HepG2 (cell line): ENCODE results near the gene SF3B6. TPM values are rescaled to one million over a fixed set of nuclear protein-coding genes. Genes with fewer than 3 reads are reported as not detected.

Source experiments
- ARNT2 ChIP-seq: sonication (generic); formaldehyde crosslinking; IDR thresholded peaks from 2 replicates; pipeline ENCODE4 v1.8.0; 2022; ENCODE audit warnings: mild to moderate bottlenecking, low read depth, missing genetic modification reagents, moderate library complexity
- CREB1 ChIP-seq, 2 experiments: fragments of 450-650 bp in 1 of 2; IDR thresholded peaks; 2 replicates each; pipeline ENCODE4 v1.6.1; 2016 to 2017; ENCODE audit warnings: control low read depth in 1 of 2, mild to moderate bottlenecking in 1 of 2, missing compliant biosample characterization in 1 of 2, missing genetic modification characterization in 1 of 2
- DR1 ChIP-seq: sonication (generic); formaldehyde crosslinking; IDR thresholded peaks from 2 replicates; pipeline ENCODE4 v1.8.0; 2021; ENCODE audit warnings: mild to moderate bottlenecking, missing genetic modification reagents, inconsistent platforms
- ESRRA ChIP-seq: sonication (generic); formaldehyde crosslinking; IDR thresholded peaks from 2 replicates; pipeline ENCODE4 v1.5.1; 2020; ENCODE audit warnings: mild to moderate bottlenecking, low read depth, missing genetic modification reagents
- FLYWCH1 ChIP-seq: sonication (generic); formaldehyde crosslinking; IDR thresholded peaks from 2 replicates; pipeline ENCODE4 v1.8.1; 2023; ENCODE audit warnings: mild to moderate bottlenecking, missing genetic modification reagents
- HDAC2 ChIP-seq: sonication (generic); formaldehyde crosslinking; IDR thresholded peaks from 2 replicates; pipeline ENCODE4 v1.4.0; 2020; ENCODE audit warnings: missing genetic modification reagents
- KAT7 ChIP-seq: IDR thresholded peaks from 2 replicates; pipeline ENCODE4 v1.6.1; 2018; ENCODE audit warnings: borderline replicate concordance, missing compliant biosample characterization
- MTF1 ChIP-seq: sonication (generic); formaldehyde crosslinking; IDR thresholded peaks from 2 replicates; pipeline ENCODE4 v1.5.0; 2020; ENCODE audit warnings: missing genetic modification reagents
- RBAK ChIP-seq: sonication (generic); formaldehyde crosslinking; IDR thresholded peaks from 2 replicates; pipeline ENCODE4 v1.5.1; 2020; ENCODE audit warnings: mild to moderate bottlenecking, missing genetic modification reagents
- REXO4 ChIP-seq: sonication (generic); formaldehyde crosslinking; IDR thresholded peaks from 2 replicates; pipeline ENCODE4 v1.8.0; 2022; ENCODE audit warnings: missing genetic modification reagents, mild to moderate bottlenecking, borderline replicate concordance
- SAFB2 ChIP-seq: sonication (generic); formaldehyde crosslinking; IDR thresholded peaks from 2 replicates; pipeline ENCODE4 v1.5.1; 2020; ENCODE audit warnings: missing genetic modification reagents, low read depth, mild to moderate bottlenecking, borderline replicate concordance
- SATB2 ChIP-seq: sonication (generic); formaldehyde crosslinking; IDR thresholded peaks from 2 replicates; pipeline ENCODE4 v1.5.0; 2020; ENCODE audit warnings: missing genetic modification reagents
- ZKSCAN1 ChIP-seq: fragments of 150-350 bp; IDR thresholded peaks from 2 replicates; pipeline ENCODE4 v1.6.1; 2014; ENCODE audit warnings: low read length
- ZMAT3 ChIP-seq: sonication (generic); formaldehyde crosslinking; conservative IDR thresholded peaks from 2 replicates; pipeline ENCODE4 v1.7.0; 2021; ENCODE audit warnings: missing genetic modification reagents
- ZNF10 ChIP-seq: sonication (generic); formaldehyde crosslinking; IDR thresholded peaks from 2 replicates; pipeline ENCODE4 v1.4.0; 2020; ENCODE audit warnings: mild to moderate bottlenecking, low read depth, missing genetic modification reagents, borderline replicate concordance
- ZNF260 ChIP-seq: sonication (generic); formaldehyde crosslinking; IDR thresholded peaks from 2 replicates; pipeline ENCODE4 v1.4.0; 2020; ENCODE audit warnings: missing genetic modification reagents, low read depth, mild to moderate bottlenecking, borderline replicate concordance
- ZNF292 ChIP-seq: sonication (generic); formaldehyde crosslinking; IDR thresholded peaks from 2 replicates; pipeline ENCODE4 v1.8.1; 2022; ENCODE audit warnings: mild to moderate bottlenecking, low read depth, missing genetic modification reagents, borderline replicate concordance
- ZNF331 ChIP-seq: sonication (generic); formaldehyde crosslinking; IDR thresholded peaks from 2 replicates; pipeline ENCODE4 v1.4.0; 2020; ENCODE audit warnings: missing genetic modification reagents
- ZNF484 ChIP-seq: sonication (generic); formaldehyde crosslinking; IDR thresholded peaks from 2 replicates; pipeline ENCODE4 v1.5.1; 2020; ENCODE audit warnings: mild to moderate bottlenecking, low read depth, missing genetic modification reagents, borderline replicate concordance
- ZNF562 ChIP-seq: sonication (generic); formaldehyde crosslinking; IDR thresholded peaks from 2 replicates; pipeline ENCODE4 v1.8.0; 2022; ENCODE audit warnings: missing genetic modification reagents, borderline replicate concordance
- ZNF563 ChIP-seq: sonication (generic); formaldehyde crosslinking; IDR thresholded peaks from 2 replicates; pipeline ENCODE4 v1.8.0; 2022; ENCODE audit warnings: mild to moderate bottlenecking, moderate library complexity, missing genetic modification reagents
- ZNF776 ChIP-seq: sonication (generic); formaldehyde crosslinking; IDR thresholded peaks from 2 replicates; pipeline ENCODE4 v1.4.0; 2020; ENCODE audit warnings: mild to moderate bottlenecking, missing genetic modification reagents
- ZSCAN22 ChIP-seq: sonication (generic); formaldehyde crosslinking; IDR thresholded peaks from 2 replicates; pipeline ENCODE4 v1.4.0; 2020; ENCODE audit warnings: mild to moderate bottlenecking, missing genetic modification reagents
- polyA plus RNA-seq, 8 experiments: library from polyadenylated mRNA; depleted of rRNA in 3 of 8; stranded (reverse) in 7 of 8; unstranded in 1 of 8; fragments of >200 nt; fragmentation: Illumina TruSeq in 4 of 8; extraction: Trizol in 4 of 8; gene quantifications; 2 replicates each; pipeline versions ENCODE4 v1.2.1 to v1.2.3, GENCODE V29; 2011 to 2016; ENCODE audit warnings: low read depth in 4 of 8, missing spikeins in 1 of 8, mixed read lengths in 1 of 8; ENCODE audit not compliant: insufficient read depth in 1 of 8
- total RNA-seq, 5 experiments: library from RNA; depleted of rRNA; stranded (reverse); fragments of >200 nt; fragmentation: Illumina TruSeq; extraction: Trizol; gene quantifications; 2 replicates each; pipeline ENCODE4 v1.2.3, GENCODE V29; 2016; ENCODE audit warnings: low read depth in 1 of 5
- TF ChIP-seq, protein P1 (sequence below): sonication (generic); formaldehyde crosslinking; IDR thresholded peaks from 2 replicates; pipeline ENCODE4 v1.5.0; 2020; ENCODE audit warnings: missing genetic modification reagents
- TF ChIP-seq, protein P2 (sequence below): sonication (generic); formaldehyde crosslinking; IDR thresholded peaks from 2 replicates; pipeline ENCODE4 v1.5.1; 2020; ENCODE audit warnings: missing genetic modification reagents, mild to moderate bottlenecking, borderline replicate concordance
- TF ChIP-seq, protein P3 (sequence below): sonication (generic); formaldehyde crosslinking; IDR thresholded peaks from 2 replicates; pipeline ENCODE4 v1.4.0; 2020; ENCODE audit warnings: mild to moderate bottlenecking, missing genetic modification reagents

SF3B6 gene
- total and polyA plus RNA-seq, 2 of the 13 experiments (the other 11 are each of a cell fraction or from before 2014, with no cell fraction given): 177 to 182 TPM

DNA sequence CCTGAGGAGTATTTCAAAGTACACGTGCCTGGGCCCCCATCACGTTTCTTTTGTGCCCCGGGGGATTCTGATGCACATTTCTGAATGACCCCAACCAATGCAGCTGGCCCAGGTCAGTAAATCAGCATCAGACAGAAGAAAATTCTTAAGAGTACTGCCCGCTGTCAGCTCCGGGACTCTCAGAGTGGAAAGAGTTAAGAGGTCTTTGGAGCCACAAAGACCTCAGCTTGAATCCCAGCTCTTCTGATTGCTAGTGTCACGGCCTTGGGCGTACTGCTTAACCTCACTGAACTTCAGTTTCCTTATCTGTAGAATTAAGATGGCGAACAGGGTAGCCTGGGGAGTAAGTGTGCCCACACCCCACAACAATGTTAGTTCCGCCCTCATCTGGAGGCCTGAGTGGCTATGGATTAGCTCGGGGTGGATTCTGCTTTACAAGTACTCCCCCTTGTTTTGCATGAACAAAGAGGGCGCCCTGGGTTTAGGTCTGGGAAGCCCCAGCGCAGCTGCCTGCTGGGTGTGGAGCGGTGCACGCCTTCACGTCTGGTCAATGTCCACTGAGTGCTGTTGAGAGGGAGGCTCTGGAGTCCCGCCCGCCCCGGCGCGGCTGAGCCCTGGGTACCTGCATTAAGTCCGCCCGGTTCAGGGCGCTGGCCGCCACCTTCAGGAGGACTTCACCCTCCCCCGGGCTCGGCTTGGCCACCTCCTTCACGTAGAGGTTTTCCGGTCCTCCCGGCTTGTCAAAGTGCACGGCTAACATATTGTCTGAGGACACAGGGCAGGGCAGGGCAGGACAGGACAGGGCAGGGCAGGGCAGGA, 7.7 kb upstream of the SF3B6 start (continued):
- TF ChIP-seq, protein P1, sequence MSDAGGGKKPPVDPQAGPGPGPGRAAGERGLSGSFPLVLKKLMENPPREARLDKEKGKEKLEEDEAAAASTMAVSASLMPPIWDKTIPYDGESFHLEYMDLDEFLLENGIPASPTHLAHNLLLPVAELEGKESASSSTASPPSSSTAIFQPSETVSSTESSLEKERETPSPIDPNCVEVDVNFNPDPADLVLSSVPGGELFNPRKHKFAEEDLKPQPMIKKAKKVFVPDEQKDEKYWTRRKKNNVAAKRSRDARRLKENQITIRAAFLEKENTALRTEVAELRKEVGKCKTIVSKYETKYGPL: no peak
- no peak for TF ChIP-seq ZNF10 (CRISPR knock-in tag)
- 0 out of 2 replicates have a peak, but pooled peaks have one; percentile 54 for TF ChIP-seq SAFB2 (CRISPR knock-in tag)
- TF ChIP-seq ZNF292 (CRISPR knock-in tag): peak; percentile 89
- TF ChIP-seq FLYWCH1 (CRISPR knock-in tag): no peak
- TF ChIP-seq ZNF563 (CRISPR knock-in tag): no peak; the same call in 1 of the 2 replicates
- TF ChIP-seq, protein P2, sequence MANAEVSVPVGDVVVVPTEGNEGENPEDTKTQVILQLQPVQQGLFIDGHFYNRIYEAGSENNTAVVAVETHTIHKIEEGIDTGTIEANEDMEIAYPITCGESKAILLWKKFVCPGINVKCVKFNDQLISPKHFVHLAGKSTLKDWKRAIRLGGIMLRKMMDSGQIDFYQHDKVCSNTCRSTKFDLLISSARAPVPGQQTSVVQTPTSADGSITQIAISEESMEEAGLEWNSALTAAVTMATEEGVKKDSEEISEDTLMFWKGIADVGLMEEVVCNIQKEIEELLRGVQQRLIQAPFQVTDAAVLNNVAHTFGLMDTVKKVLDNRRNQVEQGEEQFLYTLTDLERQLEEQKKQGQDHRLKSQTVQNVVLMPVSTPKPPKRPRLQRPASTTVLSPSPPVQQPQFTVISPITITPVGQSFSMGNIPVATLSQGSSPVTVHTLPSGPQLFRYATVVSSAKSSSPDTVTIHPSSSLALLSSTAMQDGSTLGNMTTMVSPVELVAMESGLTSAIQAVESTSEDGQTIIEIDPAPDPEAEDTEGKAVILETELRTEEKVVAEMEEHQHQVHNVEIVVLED (CRISPR knock-in tag): peak; percentile 81; the same call in 1 of the 2 replicates
- peak; percentile 67; the same call in 1 of the 2 replicates for TF ChIP-seq HDAC2 (CRISPR knock-in tag)
- TF ChIP-seq ZNF484 (CRISPR knock-in tag): peak; percentile 6; the same call in 1 of the 2 replicates
- TF ChIP-seq ZKSCAN1: no peak; the same call in 1 of the 2 replicates
- TF ChIP-seq ZSCAN22 (CRISPR knock-in tag): no peak
- peak; percentile 66 for TF ChIP-seq DR1
- peak; percentile 88; the same call in 1 of the 2 replicates for TF ChIP-seq ESRRA
- no peak for TF ChIP-seq CREB1 (IDR thresholded peaks at IDR 0.05)
- TF ChIP-seq CREB1 (CRISPR knock-in tag; IDR thresholded peaks at IDR 0.05): no peak
- peak; percentile 31; the same call in 1 of the 2 replicates for TF ChIP-seq RBAK (CRISPR knock-in tag)
- no peak for TF ChIP-seq ZNF562 (CRISPR knock-in tag)
- TF ChIP-seq ARNT2: peak; percentile 97
- TF ChIP-seq SATB2 (CRISPR knock-in tag): 0 out of 2 replicates have a peak, but pooled peaks have one; percentile 12
- 0 out of 2 replicates have a peak, but pooled peaks have one; percentile 80 for TF ChIP-seq ZNF260
- TF ChIP-seq ZMAT3 (CRISPR knock-in tag): no peak; the same call in 1 of the 2 replicates
- no peak for TF ChIP-seq REXO4 (CRISPR knock-in tag)
- TF ChIP-seq, protein P3, sequence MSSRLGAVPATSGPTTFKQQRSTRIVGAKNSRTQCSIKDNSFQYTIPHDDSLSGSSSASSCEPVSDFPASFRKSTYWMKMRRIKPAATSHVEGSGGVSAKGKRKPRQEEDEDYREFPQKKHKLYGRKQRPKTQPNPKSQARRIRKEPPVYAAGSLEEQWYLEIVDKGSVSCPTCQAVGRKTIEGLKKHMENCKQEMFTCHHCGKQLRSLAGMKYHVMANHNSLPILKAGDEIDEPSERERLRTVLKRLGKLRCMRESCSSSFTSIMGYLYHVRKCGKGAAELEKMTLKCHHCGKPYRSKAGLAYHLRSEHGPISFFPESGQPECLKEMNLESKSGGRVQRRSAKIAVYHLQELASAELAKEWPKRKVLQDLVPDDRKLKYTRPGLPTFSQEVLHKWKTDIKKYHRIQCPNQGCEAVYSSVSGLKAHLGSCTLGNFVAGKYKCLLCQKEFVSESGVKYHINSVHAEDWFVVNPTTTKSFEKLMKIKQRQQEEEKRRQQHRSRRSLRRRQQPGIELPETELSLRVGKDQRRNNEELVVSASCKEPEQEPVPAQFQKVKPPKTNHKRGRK: no peak; the same call in 1 of the 2 replicates
- TF ChIP-seq ZNF331: peak; percentile 83
- TF ChIP-seq KAT7: peak; percentile 74; the same call in 1 of the 2 replicates
- no peak for TF ChIP-seq MTF1 (CRISPR knock-in tag)
- no peak; the same call in 1 of the 2 replicates for TF ChIP-seq ZNF776 (CRISPR knock-in tag)
